IMR-90 (cell line): ENCODE measurements around the gene NUP98. TPM values are rescaled to one million over a fixed set of nuclear protein-coding genes. Genes with fewer than 3 reads are reported as not detected.

ENCODE experiments used
- ATAC-seq: fragments of 200-7000 bp; cut with Tn5 transposase; 2 replicates; pipeline ENCODE4 v1.9.1; 2020; ENCODE audit warnings: low read depth, mild to moderate bottlenecking, moderate library complexity
- BruUV-seq: library from RNA; stranded (reverse); fragments of 400-500 nt; replicated peaks from 2 replicates; lab custom pipeline; 2021; lab: Mats Ljungman, UMichigan
- CTCF ChIA-PET: fragments of 300-600 bp; formaldehyde crosslinking; extraction: SDS; loops from one replicate; lab custom pipeline; 2021; ENCODE audit warnings: antibody characterized with exemption; lab: Yijun Ruan, JAX
- POLR2A ChIA-PET: fragments of 300-600 bp; sonication (Branson Sonifier 250); formaldehyde crosslinking; loops from one replicate; lab custom pipeline; 2022; ENCODE audit warnings: antibody characterized with exemption; ENCODE audit not compliant: unreplicated experiment; lab: Charles Lee
- DNase-seq: peaks from one replicate; pipeline ENCODE4 v3.0.0; 2013
- H2AFZ ChIP-seq: replicated peaks from 2 replicates; pipeline ENCODE3; 2013; ENCODE audit warnings: low read length, mild to moderate bottlenecking; ENCODE audit not compliant: poor library complexity
- H2AK5ac ChIP-seq: 2 replicates; pipeline ENCODE4 v1.6.1; 2013; ENCODE audit warnings: low read depth, low read length, inconsistent platforms
- H2AK9ac ChIP-seq: replicated peaks from 2 replicates; pipeline ENCODE3; 2013; ENCODE audit warnings: mild to moderate bottlenecking, low read depth, low read length, moderate library complexity; ENCODE audit not compliant: poor library complexity
- H2BK120ac ChIP-seq: 2 replicates; pipeline ENCODE4 v1.6.1; 2013; ENCODE audit warnings: low read depth, low read length, inconsistent platforms
- H2BK15ac ChIP-seq: 3 replicates; pipeline ENCODE4 v1.6.1; 2013; ENCODE audit warnings: low read depth, low read length, inconsistent platforms
- H2BK20ac ChIP-seq: 2 replicates; pipeline ENCODE4 v1.6.1; 2013; ENCODE audit warnings: low read depth, mild to moderate bottlenecking, inconsistent platforms, low read length, moderate library complexity
- H2BK5ac ChIP-seq: 2 replicates; pipeline ENCODE4 v1.6.1; 2013; ENCODE audit warnings: mild to moderate bottlenecking, low read depth, low read length, inconsistent platforms; ENCODE audit not compliant: poor library complexity, severe bottlenecking
- H3K14ac ChIP-seq: replicated peaks from 2 replicates; pipeline ENCODE4 v1.6.1; 2013; ENCODE audit warnings: low read depth, low read length, inconsistent platforms
- H3K18ac ChIP-seq: 2 replicates; pipeline ENCODE4 v1.6.1; 2013; ENCODE audit warnings: low read depth, low read length, control low read depth
- H3K23ac ChIP-seq: 2 replicates; pipeline ENCODE4 v1.6.1; 2013; ENCODE audit warnings: low read depth, low read length, inconsistent platforms
- H3K27ac ChIP-seq: 2 replicates; pipeline ENCODE4 v1.5.1; 2013; ENCODE audit warnings: mild to moderate bottlenecking, control low read depth, low read length; ENCODE audit not compliant: insufficient read depth
- H3K27me3 ChIP-seq: 2 replicates; pipeline ENCODE4 v1.6.1; 2013; ENCODE audit warnings: low read length; ENCODE audit not compliant: control insufficient read depth, insufficient read depth
- H3K36me3 ChIP-seq: 2 replicates; pipeline ENCODE4 v1.6.1; 2013; ENCODE audit warnings: low read length, mixed read lengths; ENCODE audit not compliant: control insufficient read depth, insufficient read depth
- H3K4ac ChIP-seq: 2 replicates; pipeline ENCODE4 v1.6.1; 2013; ENCODE audit warnings: low read depth, low read length, inconsistent platforms
- H3K4me1 ChIP-seq: 2 replicates; pipeline ENCODE4 v1.6.1; 2013; ENCODE audit warnings: low read length, mixed read lengths; ENCODE audit not compliant: control insufficient read depth, insufficient read depth
- H3K4me2 ChIP-seq: 2 replicates; pipeline ENCODE4 v1.6.1; 2013; ENCODE audit warnings: low read depth, mild to moderate bottlenecking, control low read depth, low read length, moderate library complexity
- H3K4me3 ChIP-seq: 2 replicates; pipeline ENCODE4 v1.5.1; 2013; ENCODE audit warnings: low read depth, mild to moderate bottlenecking, control low read depth, low read length, moderate library complexity; ENCODE audit not compliant: insufficient read depth
- H3K56ac ChIP-seq: 2 replicates; pipeline ENCODE4 v1.6.1; 2013; ENCODE audit warnings: low read length, inconsistent platforms; ENCODE audit not compliant: insufficient read depth; ENCODE audit errors: extremely low read depth
- H3K79me1 ChIP-seq, 2 experiments: 2 replicates each; pipeline ENCODE4 v1.6.1; 2013; ENCODE audit warnings: low read length in 2 of 2, inconsistent platforms in 1 of 2, low read depth in 1 of 2
- H3K9ac ChIP-seq: 2 replicates; pipeline ENCODE4 v1.6.1; 2013; ENCODE audit warnings: low read depth, low read length, control low read depth
- H3K9me1 ChIP-seq: 2 replicates; pipeline ENCODE4 v1.6.1; 2013; ENCODE audit warnings: low read length, inconsistent platforms; ENCODE audit not compliant: insufficient read depth
- H3K9me3 ChIP-seq: 2 replicates; pipeline ENCODE4 v1.6.1; 2013; ENCODE audit warnings: low read length; ENCODE audit not compliant: control insufficient read depth, insufficient read depth
- H4K20me1 ChIP-seq: 2 replicates; pipeline ENCODE4 v1.6.1; 2013; ENCODE audit warnings: low read length, inconsistent platforms; ENCODE audit not compliant: insufficient read depth
- H4K5ac ChIP-seq: 2 replicates; pipeline ENCODE4 v1.6.1; 2013; ENCODE audit warnings: mild to moderate bottlenecking, low read depth, low read length, control low read depth
- H4K8ac ChIP-seq, 2 experiments: 2 replicates each; pipeline ENCODE4 v1.6.1; 2013; ENCODE audit warnings: low read depth in 2 of 2, low read length in 2 of 2, control low read depth in 1 of 2, inconsistent platforms in 1 of 2
- H4K91ac ChIP-seq: 2 replicates; pipeline ENCODE4 v1.6.1; 2013; ENCODE audit warnings: low read depth, low read length, inconsistent platforms; ENCODE audit not compliant: insufficient read depth
- CHD1 ChIP-seq: IDR thresholded peaks from 2 replicates; pipeline ENCODE4 v1.6.1; 2012; ENCODE audit warnings: low read depth, low read length, improper control_type of control experiment
- MAFK ChIP-seq: IDR thresholded peaks from 2 replicates; pipeline ENCODE4 v1.6.1; 2012; ENCODE audit warnings: low read depth, low read length, improper control_type of control experiment
- NFE2L2 ChIP-seq: fragments of 150-350 bp; IDR thresholded peaks from 2 replicates; pipeline ENCODE4 v1.6.1; 2016; ENCODE audit warnings: low read depth, mild to moderate bottlenecking, low read length
- POLR2A ChIP-seq: IDR thresholded peaks from 2 replicates; pipeline ENCODE4 v1.6.1; 2012; ENCODE audit warnings: mild to moderate bottlenecking, low read depth, low read length
- RCOR1 ChIP-seq: IDR thresholded peaks from 2 replicates; pipeline ENCODE4 v1.6.1; 2012; ENCODE audit warnings: mild to moderate bottlenecking, low read length, improper control_type of control experiment; ENCODE audit not compliant: insufficient replicate concordance
- WGBS, 2 experiments: methylation state at CpG; one replicate each; pipeline versions ENCODE4 v1.1.5 to v1.1.7; 2013; ENCODE audit warnings: missing lambda C conversion rate in 2 of 2; ENCODE audit not compliant: insufficient read length in 1 of 2; ENCODE audit errors: extremely low coverage in 2 of 2; 5-methylcytosine and 5-hydroxymethylcytosine counted together
- dilution Hi-C: fragments of 300-500 bp; cut with HindIII; formaldehyde crosslinking; loops from one replicate; pipeline ENCODE4 v1.14.3; 2018; ENCODE audit warnings: low sequenced_read_pairs; ENCODE audit not compliant: unreplicated experiment
- in situ Hi-C: fragments of 300-500 bp; cut with MboI; formaldehyde crosslinking; loops from 3 replicates; pipeline ENCODE4 v1.14.3; 2019; ENCODE audit warnings: low sequenced_read_pairs, inconsistent platforms, mixed read lengths
- intact Hi-C: fragments of 100-400 bp; cut with micrococcal nuclease; formaldehyde crosslinking; loops from 2 replicates; pipeline ENCODE4 v1.10.0; 2022
- polyA plus RNA-seq, 3 experiments: library from polyadenylated mRNA; depleted of rRNA; stranded (reverse); fragments of >200 nt; gene quantifications; 2 replicates each; pipeline ENCODE4 v1.2.3, GENCODE V29; 2012; ENCODE audit warnings: low replicate concordance in 1 of 3
- total RNA-seq: library from RNA; depleted of rRNA; stranded (reverse); fragments of >200 nt; gene quantifications from 2 replicates; pipeline ENCODE4 v1.2.3, GENCODE V29; 2012

Gene NUP98
- total and polyA plus RNA-seq, 2 of the 4 experiments (the other 2 are of a cell fraction), result 103 to 138 TPM

DNA sequence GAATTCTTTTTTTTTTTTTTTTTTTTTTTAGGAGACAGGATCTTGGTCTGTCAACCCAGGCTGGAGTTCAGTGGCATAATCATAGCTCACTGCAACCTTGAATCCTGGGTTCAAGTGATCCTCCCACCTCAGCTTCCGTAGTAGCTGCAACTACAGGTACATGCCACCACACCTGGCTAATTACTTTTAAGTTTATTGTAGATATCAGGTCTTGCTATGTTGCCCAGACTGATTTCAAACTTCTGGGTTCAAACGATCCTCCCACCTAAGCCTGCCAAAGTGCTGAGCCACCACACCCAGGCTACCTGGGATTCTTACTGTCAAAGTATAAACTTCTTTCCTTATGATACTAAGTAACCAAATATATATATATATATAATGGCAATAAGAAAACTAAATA lies 75.3 kb downstream of the NUP98 start (continued):
- no peak for TF ChIP-seq NFE2L2
- TF ChIP-seq POLR2A, result no peak
- TF ChIP-seq RCOR1, result no peak
- no peak for TF ChIP-seq MAFK

DNA sequence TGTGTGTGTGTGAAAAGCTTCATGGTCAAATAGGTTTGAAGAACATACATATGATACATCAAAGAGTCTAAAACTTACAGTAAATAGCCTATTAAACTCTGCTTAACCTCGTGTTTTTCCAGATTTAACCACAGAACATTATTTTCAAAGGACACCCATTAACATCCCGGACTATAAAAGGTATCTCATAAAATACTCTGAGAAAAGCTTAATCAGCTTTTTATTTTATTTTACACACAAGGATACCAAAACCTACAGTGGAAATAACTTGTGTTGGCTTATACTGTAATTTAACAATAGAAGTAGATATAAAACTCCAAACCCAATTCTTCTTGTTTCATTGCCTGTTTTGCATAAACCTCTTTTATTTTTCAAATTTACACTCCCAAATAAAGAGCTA lies 76.4 kb downstream of the NUP98 start:
- TF ChIP-seq MAFK (peak; percentile 55), CHD1 (no peak)
- no peak overlapping the region for H2AK9ac ChIP-seq
- no peaks in the 10 kb centered on the region for H3K27me3 ChIP-seq
- no peak overlapping the region for H3K9ac ChIP-seq
- H4K8ac ChIP-seq, result no peak overlapping the region
- H2BK20ac ChIP-seq, result no peak overlapping the region
- H3K27ac ChIP-seq, result no peak overlapping the region
- H3K23ac ChIP-seq, result no peak overlapping the region
- no peak overlapping the region for H3K4me3 ChIP-seq
- no peak overlapping the region for H2BK120ac ChIP-seq
- dilution Hi-C loops (no loop called here), intact Hi-C loops (loop anchor here (10.0 kb wide), 1 partner anchor 1874 kb away; the partner anchor contains the start of gene TRIM6), in situ Hi-C loops (no loop called here)
- no peak overlapping the region for H2AFZ ChIP-seq
- no peaks in the 10 kb centered on the region for H3K9me3 ChIP-seq
- no peak overlapping the region for H4K91ac ChIP-seq
- POLR2A ChIA-PET, result no interaction called here
- H4K20me1 ChIP-seq, result no peaks in the 10 kb centered on the region
- H2BK15ac ChIP-seq, result no peak overlapping the region
- peaks cover 12% of the 10 kb centered on the region for H3K4me1 ChIP-seq
- H3K14ac ChIP-seq, result no peak overlapping the region
- peaks cover 37% of the 10 kb centered on the region for H3K36me3 ChIP-seq
- peaks cover 14 to 35% of the 10 kb centered on the region in 2 experiments for H3K79me1 ChIP-seq
- H3K9me1 ChIP-seq, result peaks cover 16% of the 10 kb centered on the region
- no peak overlapping the region for H3K4me2 ChIP-seq
- no CpG with 5 or more reads among the region's 2 CpGs for WGBS, 2 experiments
- DNase-seq (no peak), ATAC-seq (no peak)
- H4K5ac ChIP-seq, result no peak overlapping the region
- no peak overlapping the region for H2BK5ac ChIP-seq
- no peak overlapping the region for H2AK5ac ChIP-seq
- H3K18ac ChIP-seq, result no peak overlapping the region; the same call in 1 of the 2 replicates
- CTCF ChIA-PET, result no interaction called here
- no peak overlapping the region for H3K4ac ChIP-seq
- no TSS peak for BruUV-seq
- no peak overlapping the region for H3K56ac ChIP-seq
